ENCODE data around the gene CSF1. TPM values are rescaled to one million over a fixed set of nuclear protein-coding genes. Genes with fewer than 3 reads are reported as not detected.
A peak's percentile ranks its signal among the peaks of the same experiment; 100 is the strongest.
"Not testable (repeated sequence)": the region's sequence is repeated elsewhere in the genome, so short reads cannot be mapped to it uniquely, and the experiment has no call there.

Gene CSF1
- total and polyA plus RNA-seq, 2 of the 13 experiments (the other 11 are each of a cell fraction or from before 2014, with no cell fraction given): 4.6 to 13.3 TPM

DNA sequence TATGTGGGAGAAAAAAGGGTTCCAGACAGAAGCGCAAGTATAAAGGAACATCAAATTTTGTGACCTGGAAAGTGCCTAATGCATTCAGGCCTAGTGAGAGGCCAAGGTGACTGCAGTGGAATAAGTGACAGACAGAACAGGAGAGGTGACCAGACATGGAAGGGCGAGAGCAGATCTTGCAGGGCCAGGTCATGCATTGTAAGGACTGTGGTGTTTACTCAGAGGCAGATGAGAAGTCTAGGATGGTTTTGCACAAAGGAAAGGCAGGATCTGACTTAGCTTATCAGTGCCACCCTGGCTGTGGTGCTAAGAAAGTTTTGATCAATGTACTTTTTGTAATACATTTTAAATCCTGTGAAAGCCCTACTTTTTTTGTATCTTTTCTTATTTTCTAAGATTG is 39.9 kb downstream of the CSF1 start (continued):
- no peak for TF ChIP-seq ETV6 (CRISPR knock-in tag; conservative IDR thresholded peaks at IDR 0.05)
- no peak for TF ChIP-seq EHMT2 (IDR thresholded peaks at IDR 0.05; ENCODE audit: borderline replicate concordance, low read depth, low read length)
- TF ChIP-seq, protein P1, sequence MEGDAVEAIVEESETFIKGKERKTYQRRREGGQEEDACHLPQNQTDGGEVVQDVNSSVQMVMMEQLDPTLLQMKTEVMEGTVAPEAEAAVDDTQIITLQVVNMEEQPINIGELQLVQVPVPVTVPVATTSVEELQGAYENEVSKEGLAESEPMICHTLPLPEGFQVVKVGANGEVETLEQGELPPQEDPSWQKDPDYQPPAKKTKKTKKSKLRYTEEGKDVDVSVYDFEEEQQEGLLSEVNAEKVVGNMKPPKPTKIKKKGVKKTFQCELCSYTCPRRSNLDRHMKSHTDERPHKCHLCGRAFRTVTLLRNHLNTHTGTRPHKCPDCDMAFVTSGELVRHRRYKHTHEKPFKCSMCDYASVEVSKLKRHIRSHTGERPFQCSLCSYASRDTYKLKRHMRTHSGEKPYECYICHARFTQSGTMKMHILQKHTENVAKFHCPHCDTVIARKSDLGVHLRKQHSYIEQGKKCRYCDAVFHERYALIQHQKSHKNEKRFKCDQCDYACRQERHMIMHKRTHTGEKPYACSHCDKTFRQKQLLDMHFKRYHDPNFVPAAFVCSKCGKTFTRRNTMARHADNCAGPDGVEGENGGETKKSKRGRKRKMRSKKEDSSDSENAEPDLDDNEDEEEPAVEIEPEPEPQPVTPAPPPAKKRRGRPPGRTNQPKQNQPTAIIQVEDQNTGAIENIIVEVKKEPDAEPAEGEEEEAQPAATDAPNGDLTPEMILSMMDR (CRISPR knock-in tag; IDR thresholded peaks at IDR 0.05): no peak

DNA sequence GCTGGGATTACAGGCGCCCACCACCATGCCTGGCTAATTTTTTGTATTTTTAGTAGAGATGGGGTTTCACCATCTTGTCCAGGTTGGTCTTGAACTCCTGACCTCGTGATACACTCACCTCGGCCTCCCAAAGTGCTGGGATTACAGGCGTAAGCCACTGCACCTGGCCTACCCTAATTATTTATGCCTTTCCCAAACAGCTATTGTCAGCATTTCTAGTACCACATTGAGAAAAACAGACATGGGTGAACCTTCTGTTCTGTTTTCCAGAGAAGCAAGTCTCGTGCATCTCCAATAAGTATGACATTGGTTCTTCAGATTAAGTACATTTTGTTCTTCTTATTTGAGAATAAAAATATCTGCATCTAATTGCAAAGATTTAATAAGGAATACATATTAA is 40.9 kb downstream of the CSF1 start:
- FAIRE-seq; H3K27me3 ChIP-seq (ENCODE audit: control insufficient read depth in 1 of 2, insufficient read depth in 2 of 2, low read length in 2 of 2); H3K36me3 ChIP-seq (replicated peaks in 1 of 2; ENCODE audit: control insufficient read depth in 1 of 2, insufficient read depth in 2 of 2, low read length in 2 of 2); in situ Hi-C loops (cut with HindIII; ENCODE audit: extremely low pct_ligation_motif_present, low pct_unique_long_range_greater_than_20kb); H3K79me2 ChIP-seq (ENCODE audit: insufficient read depth, low read length); H3K4me3 ChIP-seq (replicated peaks in 1 of 3; ENCODE audit: insufficient read depth in 1 of 3, low read depth in 2 of 3, low read length in 3 of 3); H3K27ac ChIP-seq (ENCODE audit: extremely low read length, insufficient read depth, low read length); H2AFZ ChIP-seq (ENCODE audit: low read length); BruUV-seq (replicated peaks); H3K9ac ChIP-seq (ENCODE audit: insufficient read depth, low read depth, low read length); DNase-seq (ENCODE audit: low spot score); POLR2A ChIA-PET; CTCF ChIA-PET (ENCODE audit: low intra/inter-chr PET ratio, low total read pairs); H4K20me1 ChIP-seq (ENCODE audit: insufficient read depth, low read length); intact Hi-C loops (cut with micrococcal nuclease; ENCODE audit: unreplicated experiment); H3K4me2 ChIP-seq (ENCODE audit: low read depth, low read length); H3K9me3 ChIP-seq (ENCODE audit: low read length); ATAC-seq: not testable (repeated sequence)
- 95% methylated on average over 5 of the region's 5 CpGs for WGBS (ENCODE audit: low lambda C conversion rate)
- peaks cover 50% of the 10 kb centered on the region for H3K4me1 ChIP-seq (ENCODE audit: insufficient read depth, low read length)
- TF ChIP-seq MAFK (conservative IDR thresholded peaks at IDR 0.05 in 1 of 2, IDR thresholded peaks at IDR 0.05 in 1 of 2; ENCODE audit: low read length in 2 of 2): peak; percentile 37 to 48; a peak in 3 of 4 replicates

DNA sequence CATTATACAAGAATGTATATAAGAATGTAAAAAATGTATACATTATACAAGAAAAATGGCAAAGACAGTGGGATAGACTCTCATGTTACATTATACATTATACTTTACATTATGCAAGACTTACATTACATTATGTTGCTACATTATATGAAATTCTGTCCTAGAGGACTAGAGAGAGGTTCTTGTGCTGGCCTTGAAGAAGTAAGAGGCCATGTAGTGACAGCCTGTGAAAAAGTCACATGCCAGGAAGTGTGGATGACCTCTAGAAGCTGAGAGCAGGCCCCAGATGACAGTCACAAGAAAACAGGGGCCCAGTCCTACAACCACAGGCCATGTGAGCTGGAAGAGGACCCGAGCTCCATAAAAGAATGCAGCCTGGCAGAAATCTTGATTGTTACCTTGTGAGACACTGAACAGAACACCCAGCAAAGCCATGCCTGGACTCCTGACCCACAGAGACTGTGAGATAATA is 43.4 kb downstream of the CSF1 start:
- H3K9ac ChIP-seq (ENCODE audit: insufficient read depth, low read depth, low read length): no peak overlapping the region
- H4K20me1 ChIP-seq (ENCODE audit: insufficient read depth, low read length): no peaks in the 10 kb centered on the region
- WGBS (ENCODE audit: low lambda C conversion rate): 27% methylated on average over 1 of the region's 1 CpG
- ChIA-PET CTCF (ENCODE audit: low intra/inter-chr PET ratio, low total read pairs) (no interaction called here), POLR2A (no interaction called here)
- in situ Hi-C loops (cut with HindIII; ENCODE audit: extremely low pct_ligation_motif_present, low pct_unique_long_range_greater_than_20kb) (no loop called here), intact Hi-C loops (cut with micrococcal nuclease; ENCODE audit: unreplicated experiment) (no loop called here)
- DNase-seq (ENCODE audit: low spot score): no peak
- H3K27me3 ChIP-seq (ENCODE audit: control insufficient read depth in 1 of 2, insufficient read depth in 2 of 2, low read length in 2 of 2): no peaks in the 10 kb centered on the region
- ATAC-seq: no peak
- no TSS peak for BruUV-seq (replicated peaks)
- no peak overlapping the region for H2AFZ ChIP-seq (ENCODE audit: low read length)
- H3K36me3 ChIP-seq (replicated peaks in 1 of 2; ENCODE audit: control insufficient read depth in 1 of 2, insufficient read depth in 2 of 2, low read length in 2 of 2): no peaks in the 10 kb centered on the region
- no peak for FAIRE-seq
- H3K79me2 ChIP-seq (ENCODE audit: insufficient read depth, low read length): no peaks in the 10 kb centered on the region
- no peak overlapping the region for H3K4me2 ChIP-seq (ENCODE audit: low read depth, low read length)
- no peak overlapping the region for H3K27ac ChIP-seq (ENCODE audit: extremely low read length, insufficient read depth, low read length)
- H3K9me3 ChIP-seq (ENCODE audit: low read length): no peaks in the 10 kb centered on the region
- H3K4me1 ChIP-seq (ENCODE audit: insufficient read depth, low read length): peaks cover 38% of the 10 kb centered on the region
- no peak overlapping the region for H3K4me3 ChIP-seq (replicated peaks in 1 of 3; ENCODE audit: insufficient read depth in 1 of 3, low read depth in 2 of 3, low read length in 3 of 3)
- TF ChIP-seq ZNF530 (CRISPR knock-in tag; IDR thresholded peaks at IDR 0.05; ENCODE audit: low read depth): no peak
- no peak for TF ChIP-seq POGZ (CRISPR knock-in tag; IDR thresholded peaks at IDR 0.05)
- TF ChIP-seq TBX2 (CRISPR knock-in tag; IDR thresholded peaks at IDR 0.05; ENCODE audit: borderline replicate concordance): no peak
- TF ChIP-seq ZNF431 (CRISPR knock-in tag; IDR thresholded peaks at IDR 0.05; ENCODE audit: borderline replicate concordance, low read depth): no peak
- no peak for TF ChIP-seq ZNF274 (CRISPR knock-in tag; IDR thresholded peaks at IDR 0.05)
- TF ChIP-seq SKI (IDR thresholded peaks at IDR 0.05; ENCODE audit: partially characterized antibody): no peak
- TF ChIP-seq MED8 (CRISPR knock-in tag; IDR thresholded peaks at IDR 0.05; ENCODE audit: insufficient replicate concordance): no peak
- no peak for TF ChIP-seq RAD51 (IDR thresholded peaks at IDR 0.05; ENCODE audit: borderline replicate concordance)
- no peak for TF ChIP-seq TCF7 (IDR thresholded peaks at IDR 0.05; ENCODE audit: low read depth)

Measured in HepG2 (cell line).